Fibroblast of skin of right quadriceps (primary cell): ENCODE data around the gene GREB1.

Experiments used
- DNase-seq: peaks from one replicate; pipeline ENCODE4 v3.0.0-alpha.2; 2013

Gene GREB1

GRCh38 chr2:11581797-11582611, 48.2 kb downstream of the GREB1 start:
- no peak for DNase-seq

GRCh38 chr2:11582612-11582861, 48.7 kb downstream of the GREB1 start:
- DNase-seq: no peak

DNA sequence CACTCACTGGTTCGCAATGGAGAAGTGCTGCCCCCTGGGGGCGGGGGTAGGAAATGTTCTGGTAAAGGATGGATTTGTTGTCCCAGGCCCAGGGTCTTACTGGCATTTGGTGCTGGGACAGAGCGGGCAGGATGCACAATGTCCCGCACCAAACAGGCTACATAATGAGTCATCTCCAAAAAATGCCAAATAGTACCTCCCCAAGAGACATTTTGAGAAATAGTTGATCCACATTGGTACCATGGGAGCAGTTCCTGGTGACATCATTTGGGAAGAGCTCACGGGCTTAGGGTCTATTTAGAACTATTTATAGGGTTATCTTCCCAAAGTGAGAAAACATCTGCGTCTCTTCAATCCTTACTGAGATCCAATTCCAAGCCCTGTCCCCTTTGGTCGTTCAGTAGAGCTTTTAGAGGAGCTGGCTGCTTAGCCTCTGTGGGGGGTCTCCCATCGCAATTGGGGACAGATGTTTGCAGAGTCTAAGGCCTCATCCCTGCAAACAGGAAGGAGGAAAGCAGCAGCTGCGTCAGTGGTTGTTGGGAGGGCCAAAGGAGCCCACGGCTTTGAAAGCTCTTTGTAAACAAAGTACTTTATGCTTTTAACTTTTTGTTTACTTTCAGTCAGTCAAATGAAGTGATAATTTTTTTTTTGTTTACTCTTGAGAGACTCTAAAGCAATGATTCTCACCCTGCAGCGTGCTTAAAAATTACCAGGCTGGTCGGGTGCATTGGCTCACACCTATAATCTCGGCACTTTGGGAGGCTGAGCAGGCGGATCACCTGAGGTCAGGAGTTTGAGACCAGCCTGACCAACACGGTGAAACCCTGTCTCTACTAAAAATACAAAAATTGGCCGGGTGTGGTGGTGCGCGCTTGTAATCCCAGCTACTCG, 49.3 kb downstream of the GREB1 start:
- peak; percentile 74 for DNase-seq

DNA sequence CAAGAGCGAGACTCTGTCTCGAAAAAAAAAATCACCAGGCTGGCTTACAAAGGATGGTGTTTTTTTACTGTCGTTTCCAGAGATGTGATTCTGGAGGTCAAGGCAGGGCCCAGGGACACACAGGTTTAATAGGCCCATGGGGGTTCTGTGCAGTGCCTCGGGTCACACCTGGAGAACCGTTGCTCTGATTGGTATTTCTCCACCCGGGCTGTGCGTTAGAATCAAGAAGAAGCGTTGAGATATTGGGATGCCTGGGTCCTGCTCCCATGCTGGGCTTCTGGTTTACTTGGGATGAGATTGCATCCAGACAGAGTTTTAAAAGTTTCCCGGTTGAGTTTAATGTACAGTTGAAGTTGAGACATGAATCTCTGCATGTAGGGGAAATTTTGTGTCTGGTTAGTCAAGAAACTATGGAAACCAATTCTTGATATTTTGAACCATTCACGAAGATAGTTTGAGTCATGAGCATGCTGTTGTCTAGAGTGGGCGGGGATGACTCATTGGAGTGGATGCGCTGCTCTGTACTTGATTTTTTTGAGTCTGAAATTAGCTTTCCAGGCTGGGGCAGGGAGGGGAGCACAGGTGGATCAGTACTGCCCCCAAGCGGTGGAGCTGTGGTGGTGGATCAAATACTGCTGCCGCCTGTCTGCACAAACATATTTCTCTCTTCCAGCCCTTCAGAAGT, 50.1 kb downstream of the GREB1 start:
- peak; percentile 97 for DNase-seq

GRCh38 chr2:11584525-11585056, 50.7 kb downstream of the GREB1 start:
- DNase-seq: no peak

GRCh38 chr2:11585071-11585470, 51.2 kb downstream of the GREB1 start:
- no peak for DNase-seq

- DNase-seq: no peak
Measured at GRCh38 chr2:11588228-11589110, 54.6 kb downstream of the GREB1 start.

GRCh38 chr2:11589316-11589940, 55.6 kb downstream of the GREB1 start:
- no peak for DNase-seq

DNA sequence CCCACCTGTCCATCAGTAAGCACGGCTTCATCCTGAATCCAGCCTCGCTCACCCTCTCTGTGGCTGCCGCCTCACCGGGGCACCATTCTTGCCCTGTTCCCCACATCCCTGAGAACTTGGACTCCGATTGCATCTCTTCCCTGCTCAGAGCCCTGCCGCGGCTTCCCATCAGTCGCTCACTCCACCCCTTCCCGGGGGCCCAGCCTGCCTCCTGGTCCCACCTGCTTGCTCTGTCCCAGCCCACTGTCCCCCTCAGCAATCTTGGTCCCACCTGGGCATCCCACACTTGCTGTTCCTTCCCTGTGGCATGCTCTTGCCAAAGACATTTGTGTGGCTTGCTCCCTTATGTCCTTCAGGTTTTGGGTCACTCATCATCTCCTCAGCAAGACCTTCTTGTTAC, 56.3 kb downstream of the GREB1 start:
- DNase-seq: no peak

GRCh38 chr2:11591091-11591490, 57.2 kb downstream of the GREB1 start:
- DNase-seq: no peak

GRCh38 chr2:11592671-11593574, 59.1 kb downstream of the GREB1 start:
- no peak for DNase-seq

DNA sequence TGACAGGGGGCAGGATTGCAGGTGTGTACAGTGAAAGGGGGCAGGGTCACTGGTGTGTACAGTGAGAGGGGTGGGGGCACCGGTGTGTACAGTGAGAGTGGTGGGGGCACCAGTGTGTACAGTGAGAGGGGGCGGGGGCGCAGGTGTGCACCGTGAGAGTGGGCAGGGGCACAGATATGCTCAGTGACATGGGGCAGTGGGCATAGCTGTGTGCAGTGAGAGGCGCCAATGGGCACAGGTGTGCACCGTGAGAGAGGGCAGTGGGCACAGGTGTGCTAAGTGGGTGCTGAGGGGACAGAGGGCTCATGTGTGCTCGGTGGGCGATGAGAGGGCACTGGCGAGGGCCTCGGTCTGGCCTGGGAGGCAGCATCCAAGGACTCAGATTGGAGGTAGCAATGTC, 63.0 kb downstream of the GREB1 start:
- DNase-seq: no peak

GRCh38 chr2:11597538-11598225, 63.8 kb downstream of the GREB1 start:
- DNase-seq: no peak

GRCh38 chr2:11598228-11598731, 64.4 kb downstream of the GREB1 start:
- DNase-seq: no peak

- no peak for DNase-seq
Measured at GRCh38 chr2:11602563-11603204, 68.8 kb downstream of the GREB1 start.

DNA sequence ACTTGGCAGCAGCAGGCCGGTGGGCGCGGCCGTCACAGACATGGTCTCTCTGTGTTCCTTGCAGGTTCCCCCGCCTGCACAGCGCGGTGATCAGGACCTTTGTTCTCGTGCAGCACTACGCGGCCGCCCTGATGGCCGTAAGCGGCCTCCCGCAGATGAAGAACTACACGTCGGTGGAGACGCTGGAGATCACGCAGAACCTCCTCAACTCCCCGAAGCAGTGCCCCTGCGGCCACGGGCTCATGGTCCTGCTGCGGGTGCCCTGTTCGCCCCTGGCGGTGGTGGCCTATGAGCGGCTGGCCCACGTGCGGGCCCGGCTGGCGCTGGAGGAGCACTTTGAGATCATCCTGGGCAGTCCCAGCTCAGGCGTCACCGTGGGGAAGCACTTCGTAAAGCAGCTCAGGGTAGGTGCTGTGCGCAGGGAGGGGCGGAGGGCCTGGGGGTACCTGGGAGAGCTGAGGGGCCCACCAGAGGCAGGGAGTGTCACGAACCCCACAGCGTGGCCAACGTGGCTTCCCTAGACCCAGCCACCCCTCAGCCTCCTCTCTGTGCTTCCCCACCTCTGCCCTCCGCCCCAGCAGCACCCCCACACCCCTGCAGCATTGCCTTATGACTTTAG, 76.9 kb downstream of the GREB1 start:
- DNase-seq: no peak

DNA sequence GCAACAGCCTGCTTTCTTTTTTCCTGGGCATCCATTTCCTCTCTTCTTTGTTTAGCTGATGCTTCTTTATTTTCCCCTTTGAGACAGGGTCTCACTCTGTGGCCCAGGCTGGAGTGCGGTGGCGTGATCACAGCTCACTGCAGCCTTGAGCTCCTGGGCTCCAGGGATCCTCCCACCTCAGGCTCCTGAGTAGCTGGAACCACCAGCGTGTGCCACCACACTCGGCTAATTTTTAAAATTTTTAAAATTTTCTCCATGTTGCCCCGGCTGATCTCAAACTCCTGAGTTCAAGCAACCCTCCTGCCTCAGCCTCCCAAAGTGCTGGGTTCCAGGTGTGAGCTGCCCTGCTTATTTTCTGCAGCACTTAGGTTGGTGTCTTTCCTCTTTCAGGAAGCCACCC, 77.4 kb downstream of the GREB1 start:
- no peak for DNase-seq

- no peak for DNase-seq
Measured at GRCh38 chr2:11612553-11613215, 78.8 kb downstream of the GREB1 start.
